Fibroblast of the aortic adventitia (primary cell): Measurements from ENCODE around the gene LHX4. TPM values are rescaled to one million over a fixed set of nuclear protein-coding genes. Genes with fewer than 3 reads are reported as not detected.

Source experiments
- DNase-seq: peaks from one replicate; pipeline ENCODE4 v3.0.0-alpha.2; 2010; ENCODE audit warnings: low read depth
- H3K4me3 ChIP-seq: 2 replicates; pipeline ENCODE4 v1.5.1; 2011; ENCODE audit warnings: low read depth, mild to moderate bottlenecking, control low read depth, low read length, moderate library complexity
- CTCF ChIP-seq: IDR thresholded peaks from 2 replicates; pipeline ENCODE4 v1.5.1; 2011; ENCODE audit warnings: mild to moderate bottlenecking, low read length, control low read depth, inconsistent platforms; ENCODE audit not compliant: insufficient read depth
- total RNA-seq: library from RNA; depleted of rRNA; stranded (reverse); fragments of >200 nt; gene quantifications from 2 replicates; pipeline ENCODE4 v1.2.3, GENCODE V29; 2012; ENCODE audit warnings: low replicate concordance

The LHX4 gene
- total RNA-seq, 1 donor = under 0.01 TPM

- H3K4me3 ChIP-seq = no peak overlapping the region
- DNase-seq = peak; percentile 30
- TF ChIP-seq CTCF = no peak
Measured at GRCh38 chr1:180291004-180291403, 60.9 kb downstream of the LHX4 start.

- no peak for DNase-seq
- no peak overlapping the region for H3K4me3 ChIP-seq
- no peak for TF ChIP-seq CTCF
Measured at GRCh38 chr1:180294711-180295110, 64.6 kb downstream of the LHX4 start.

- no peak for DNase-seq
Measured at GRCh38 chr1:180295999-180296398, 65.9 kb downstream of the LHX4 start.

GRCh38 chr1:180299479-180300221 lies 69.6 kb downstream of the LHX4 start:
- TF ChIP-seq CTCF = no peak
- no peak for DNase-seq
- H3K4me3 ChIP-seq = no peak overlapping the region

More at GRCh38 chr1:180295999-180296398, 65.9 kb downstream of the LHX4 start:
- no peak overlapping the region for H3K4me3 ChIP-seq
- no peak for TF ChIP-seq CTCF

GRCh38 chr1:180301135-180301742 lies 71.2 kb downstream of the LHX4 start:
- DNase-seq = no peak
- TF ChIP-seq CTCF = no peak
- H3K4me3 ChIP-seq = no peak overlapping the region

GRCh38 chr1:180309338-180309737 lies 79.3 kb downstream of the LHX4 start:
- DNase-seq = peak; percentile 40
- TF ChIP-seq CTCF = no peak
- no peak overlapping the region for H3K4me3 ChIP-seq

GRCh38 chr1:180310095-180310494 lies 80.0 kb downstream of the LHX4 start:
- peak; percentile 13 for DNase-seq
- H3K4me3 ChIP-seq = no peak overlapping the region
- TF ChIP-seq CTCF = no peak
